Measurements from ENCODE around the gene MLLT6.

Gene MLLT6

GRCh38 chr17:38719943-38720641 lies 15.0 kb downstream of the MLLT6 start:
- Histone ChIP-seq H4K91ac (ENCODE audit: low read depth, low read length, poor library complexity) (no peak overlapping the region), H2BK12ac (ENCODE audit: low read length) (no peak overlapping the region), H3K36me3 (replicated peaks in 1 of 2; ENCODE audit: control insufficient read depth in 2 of 2, insufficient read depth in 2 of 2, low read length in 2 of 2) (peaks cover 3 to 88% of the 10 kb centered on the region in 2 donors), H3K23ac (ENCODE audit: low read depth, low read length, poor library complexity) (peak overlapping the region; percentile 80), H3K4me2 (ENCODE audit: insufficient read depth, low read length, poor library complexity, severe bottlenecking) (peak overlapping the region; percentile 81), H3K4ac (ENCODE audit: low read length) (peak overlapping the region; percentile 47), H3K9me3 (replicated peaks in 1 of 2; ENCODE audit: control insufficient read depth in 2 of 2, insufficient read depth in 1 of 2, low read depth in 1 of 2, low read length in 2 of 2) (no peaks in the 10 kb centered on the region), H2BK120ac (ENCODE audit: low read depth, low read length) (no peak overlapping the region), H3K79me1 (ENCODE audit: low read depth, low read length) (no peaks in the 10 kb centered on the region), H4K8ac (ENCODE audit: low read depth, low read length) (no peak overlapping the region), H3K14ac (ENCODE audit: low read length) (peak overlapping the region; percentile 77), H3K4me3 (ENCODE audit: low read length in 2 of 2) (peak overlapping the region in 1 of 2 donors; percentile 43), H3K4me1 (ENCODE audit: control insufficient read depth in 2 of 2, insufficient read depth in 1 of 2, low read depth in 1 of 2, low read length in 2 of 2) (peaks cover 0 to 13% of the 10 kb centered on the region in 2 donors), H3K18ac (ENCODE audit: low read length) (peak overlapping the region; percentile 94), H3K27ac (replicated peaks; ENCODE audit: low read length) (no peak overlapping the region), H2AFZ (ENCODE audit: low read length) (no peak overlapping the region), H2BK5ac (ENCODE audit: low read length) (peak overlapping the region; percentile 49), H3K9ac (ENCODE audit: low read depth, low read length, poor library complexity) (peak overlapping the region; percentile 3), H2AK5ac (ENCODE audit: low read depth, low read length) (peak overlapping the region; percentile 91), H3K27me3 (ENCODE audit: control insufficient read depth in 3 of 3, insufficient read depth in 3 of 3, low read depth in 1 of 3, low read length in 3 of 3) (peaks cover 0 to 21% (median 2%) of the 10 kb centered on the region in 3 experiments), H2BK15ac (ENCODE audit: low read length) (no peak overlapping the region)
- DNase-seq (ENCODE audit: low spot score), result peak; percentile 30
- WGBS, 2 donors (ENCODE audit: extremely low coverage in 2 of 2, insufficient read length in 2 of 2, insufficient replicate concordance in 1 of 2), result no CpG with 5 or more reads among the region's 39 CpGs

- Histone ChIP-seq H3K27me3 (ENCODE audit: control insufficient read depth in 3 of 3, insufficient read depth in 3 of 3, low read depth in 1 of 3, low read length in 3 of 3) (peaks cover 0 to 21% (median 2%) of the 10 kb centered on the region in 3 experiments), H3K36me3 (replicated peaks in 1 of 2; ENCODE audit: control insufficient read depth in 2 of 2, insufficient read depth in 2 of 2, low read length in 2 of 2) (peaks cover 3 to 81% of the 10 kb centered on the region in 2 donors), H3K4me3 (ENCODE audit: low read length in 2 of 2) (no peak overlapping the region), H2AFZ (ENCODE audit: low read length) (no peak overlapping the region), H3K4ac (ENCODE audit: low read length) (no peak overlapping the region), H3K18ac (ENCODE audit: low read length) (no peak overlapping the region), H2BK120ac (ENCODE audit: low read depth, low read length) (no peak overlapping the region), H3K4me1 (ENCODE audit: control insufficient read depth in 2 of 2, insufficient read depth in 1 of 2, low read depth in 1 of 2, low read length in 2 of 2) (peaks cover 0 to 13% of the 10 kb centered on the region in 2 donors), H3K14ac (ENCODE audit: low read length) (no peak overlapping the region), H2BK5ac (ENCODE audit: low read length) (no peak overlapping the region), H3K27ac (replicated peaks; ENCODE audit: low read length) (no peak overlapping the region), H4K8ac (ENCODE audit: low read depth, low read length) (no peak overlapping the region), H2BK15ac (ENCODE audit: low read length) (no peak overlapping the region), H3K23ac (ENCODE audit: low read depth, low read length, poor library complexity) (no peak overlapping the region), H3K9ac (ENCODE audit: low read depth, low read length, poor library complexity) (no peak overlapping the region), H3K79me1 (ENCODE audit: low read depth, low read length) (no peaks in the 10 kb centered on the region), H3K4me2 (ENCODE audit: insufficient read depth, low read length, poor library complexity, severe bottlenecking) (no peak overlapping the region), H4K91ac (ENCODE audit: low read depth, low read length, poor library complexity) (no peak overlapping the region), H3K9me3 (replicated peaks in 1 of 2; ENCODE audit: control insufficient read depth in 2 of 2, insufficient read depth in 1 of 2, low read depth in 1 of 2, low read length in 2 of 2) (no peaks in the 10 kb centered on the region), H2BK12ac (ENCODE audit: low read length) (no peak overlapping the region), H2AK5ac (ENCODE audit: low read depth, low read length) (no peak overlapping the region)
- DNase-seq (ENCODE audit: low spot score), result no peak
- WGBS, 2 donors (ENCODE audit: extremely low coverage in 2 of 2, insufficient read length in 2 of 2, insufficient replicate concordance in 1 of 2), result no CpG with 5 or more reads among the region's 6 CpGs
Observed at GRCh38 chr17:38720941-38721340, 15.9 kb downstream of the MLLT6 start.

GRCh38 chr17:38721802-38722201 lies 16.7 kb downstream of the MLLT6 start:
- no peak overlapping the region for H2AFZ ChIP-seq (ENCODE audit: low read length)
- no peak overlapping the region for H3K23ac ChIP-seq (ENCODE audit: low read depth, low read length, poor library complexity)
- no peak overlapping the region for H3K4me2 ChIP-seq (ENCODE audit: insufficient read depth, low read length, poor library complexity, severe bottlenecking)
- peak overlapping the region; percentile 52 for H2AK5ac ChIP-seq (ENCODE audit: low read depth, low read length)
- no peak overlapping the region for H3K18ac ChIP-seq (ENCODE audit: low read length)
- H3K9ac ChIP-seq (ENCODE audit: low read depth, low read length, poor library complexity), result no peak overlapping the region
- peaks cover 0 to 13% of the 10 kb centered on the region in 2 donors for H3K4me1 ChIP-seq (ENCODE audit: control insufficient read depth in 2 of 2, insufficient read depth in 1 of 2, low read depth in 1 of 2, low read length in 2 of 2)
- no peak overlapping the region for H3K4me3 ChIP-seq (ENCODE audit: low read length in 2 of 2)
- no peak overlapping the region for H2BK120ac ChIP-seq (ENCODE audit: low read depth, low read length)
- no peak overlapping the region for H3K27ac ChIP-seq (replicated peaks; ENCODE audit: low read length)
- H3K27me3 ChIP-seq (ENCODE audit: control insufficient read depth in 3 of 3, insufficient read depth in 3 of 3, low read depth in 1 of 3, low read length in 3 of 3), result peaks cover 0 to 21% (median 2%) of the 10 kb centered on the region in 3 experiments
- no peak overlapping the region for H2BK12ac ChIP-seq (ENCODE audit: low read length)
- no peak overlapping the region for H3K4ac ChIP-seq (ENCODE audit: low read length)
- H3K79me1 ChIP-seq (ENCODE audit: low read depth, low read length), result no peaks in the 10 kb centered on the region
- WGBS, 2 donors (ENCODE audit: extremely low coverage in 2 of 2, insufficient read length in 2 of 2, insufficient replicate concordance in 1 of 2), result no CpG with 5 or more reads among the region's 16 CpGs
- H3K14ac ChIP-seq (ENCODE audit: low read length), result no peak overlapping the region
- no peaks in the 10 kb centered on the region for H3K9me3 ChIP-seq (replicated peaks in 1 of 2; ENCODE audit: control insufficient read depth in 2 of 2, insufficient read depth in 1 of 2, low read depth in 1 of 2, low read length in 2 of 2)
- peak overlapping the region; percentile 4 for H4K8ac ChIP-seq (ENCODE audit: low read depth, low read length)
- no peak overlapping the region for H2BK5ac ChIP-seq (ENCODE audit: low read length)
- H4K91ac ChIP-seq (ENCODE audit: low read depth, low read length, poor library complexity), result no peak overlapping the region
- DNase-seq (ENCODE audit: low spot score), result no peak
- H3K36me3 ChIP-seq (replicated peaks in 1 of 2; ENCODE audit: control insufficient read depth in 2 of 2, insufficient read depth in 2 of 2, low read length in 2 of 2), result peaks cover 3 to 74% of the 10 kb centered on the region in 2 donors
- no peak overlapping the region for H2BK15ac ChIP-seq (ENCODE audit: low read length)

DNA sequence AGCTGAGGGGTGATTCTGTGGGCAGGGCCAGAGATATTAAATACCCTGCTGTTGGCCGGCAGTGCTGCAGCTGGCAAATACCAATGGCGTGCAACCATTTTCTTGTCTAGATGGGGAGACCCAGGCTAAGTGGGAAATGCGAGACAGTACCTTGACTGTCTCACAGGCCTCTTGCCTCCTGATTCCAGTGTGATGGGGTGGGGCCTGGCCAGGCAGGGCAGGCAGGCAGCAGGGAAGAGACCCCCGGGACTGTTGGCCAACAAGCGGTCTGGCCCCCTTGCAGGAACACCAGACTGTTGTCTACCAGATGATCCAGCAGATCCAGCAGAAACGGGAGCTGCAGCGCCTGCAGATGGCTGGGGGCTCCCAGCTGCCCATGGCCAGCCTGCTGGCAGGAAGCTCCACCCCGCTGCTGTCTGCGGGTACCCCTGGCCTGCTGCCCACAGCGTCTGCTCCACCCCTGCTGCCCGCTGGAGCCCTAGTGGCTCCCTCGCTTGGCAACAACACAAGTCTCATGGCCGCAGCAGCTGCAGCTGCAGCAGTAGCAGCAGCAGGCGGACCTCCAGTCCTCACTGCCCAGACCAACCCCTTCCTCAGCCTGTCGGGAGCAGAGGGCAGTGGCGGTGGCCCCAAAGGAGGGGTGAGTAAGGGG lies 19.4 kb downstream of the MLLT6 start:
- peaks cover 0 to 17% (median 2%) of the 10 kb centered on the region in 3 experiments for H3K27me3 ChIP-seq (ENCODE audit: control insufficient read depth in 3 of 3, insufficient read depth in 3 of 3, low read depth in 1 of 3, low read length in 3 of 3)
- H2BK15ac ChIP-seq (ENCODE audit: low read length), result no peak overlapping the region
- H3K9me3 ChIP-seq (replicated peaks in 1 of 2; ENCODE audit: control insufficient read depth in 2 of 2, insufficient read depth in 1 of 2, low read depth in 1 of 2, low read length in 2 of 2), result no peaks in the 10 kb centered on the region
- no peak overlapping the region for H4K91ac ChIP-seq (ENCODE audit: low read depth, low read length, poor library complexity)
- H3K4me1 ChIP-seq (ENCODE audit: control insufficient read depth in 2 of 2, insufficient read depth in 1 of 2, low read depth in 1 of 2, low read length in 2 of 2), result peaks cover 3 to 12% of the 10 kb centered on the region in 2 donors
- H3K27ac ChIP-seq (replicated peaks; ENCODE audit: low read length), result no peak overlapping the region
- H2BK12ac ChIP-seq (ENCODE audit: low read length), result no peak overlapping the region
- no peak overlapping the region for H3K4me3 ChIP-seq (ENCODE audit: low read length in 2 of 2)
- peak overlapping the region; percentile 31 for H3K23ac ChIP-seq (ENCODE audit: low read depth, low read length, poor library complexity)
- H3K9ac ChIP-seq (ENCODE audit: low read depth, low read length, poor library complexity), result peak overlapping the region; percentile 60
- no peak overlapping the region for H3K14ac ChIP-seq (ENCODE audit: low read length)
- no peaks in the 10 kb centered on the region for H3K79me1 ChIP-seq (ENCODE audit: low read depth, low read length)
- peak overlapping the region; percentile 38 for H3K18ac ChIP-seq (ENCODE audit: low read length)
- H4K8ac ChIP-seq (ENCODE audit: low read depth, low read length), result no peak overlapping the region
- no peak overlapping the region for H3K4me2 ChIP-seq (ENCODE audit: insufficient read depth, low read length, poor library complexity, severe bottlenecking)
- H2BK120ac ChIP-seq (ENCODE audit: low read depth, low read length), result no peak overlapping the region
- WGBS, 2 donors (ENCODE audit: extremely low coverage in 2 of 2, insufficient read length in 2 of 2, insufficient replicate concordance in 1 of 2), result no CpG with 5 or more reads among the region's 16 CpGs
- DNase-seq (ENCODE audit: low spot score), result no peak
- no peak overlapping the region for H2AFZ ChIP-seq (ENCODE audit: low read length)
- no peak overlapping the region for H3K4ac ChIP-seq (ENCODE audit: low read length)
- H3K36me3 ChIP-seq (replicated peaks in 1 of 2; ENCODE audit: control insufficient read depth in 2 of 2, insufficient read depth in 2 of 2, low read length in 2 of 2), result peaks cover 5 to 61% of the 10 kb centered on the region in 2 donors
- no peak overlapping the region for H2BK5ac ChIP-seq (ENCODE audit: low read length)
- peak overlapping the region; percentile 68 for H2AK5ac ChIP-seq (ENCODE audit: low read depth, low read length)

Data from neuronal stem cell (in vitro differentiated cells).